ENCODE data around the gene LHFPL5. TPM values are rescaled to one million over a fixed set of nuclear protein-coding genes. Genes with fewer than 3 reads are reported as not detected.

Gene LHFPL5
- total and polyA plus RNA-seq, 2 of the 13 experiments (the other 11 are each of a cell fraction or from before 2014, with no cell fraction given) = 0.03 TPM; not detected in 1

DNA sequence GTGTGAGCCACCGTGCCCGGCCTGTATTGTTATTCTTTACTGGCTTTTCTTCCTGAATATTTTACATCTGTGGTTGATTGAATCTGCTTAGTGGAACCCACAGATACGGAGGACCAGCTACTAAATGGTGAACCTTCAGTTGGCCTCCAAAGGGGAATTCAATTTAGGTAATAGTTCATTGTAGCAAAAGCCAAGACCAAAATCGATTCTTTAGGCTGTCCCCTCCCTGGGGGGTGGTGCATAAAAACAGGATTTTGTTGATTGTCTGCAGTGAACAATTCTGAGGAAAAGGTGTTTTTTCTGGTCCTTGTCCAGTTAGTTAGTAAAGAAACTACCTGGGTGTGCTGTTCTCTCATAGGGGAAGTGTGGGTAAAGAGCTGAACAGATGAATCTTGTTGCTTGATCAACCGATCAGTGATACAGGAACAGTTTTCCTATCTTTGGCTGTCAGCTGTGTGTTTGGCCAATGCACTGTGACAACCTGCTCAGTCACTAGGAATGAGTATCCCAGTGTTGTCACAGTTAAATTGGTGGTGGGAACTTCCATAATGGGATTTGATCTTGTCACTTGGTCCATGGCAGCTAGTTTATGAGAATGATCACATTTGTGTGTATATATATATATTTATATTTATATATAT lies 19.5 kb downstream of the LHFPL5 start:
- in situ Hi-C loops (cut with HindIII; ENCODE audit: extremely low pct_ligation_motif_present, low pct_unique_long_range_greater_than_20kb) (no loop called here), intact Hi-C loops (cut with micrococcal nuclease; ENCODE audit: unreplicated experiment) (no loop called here)
- TF ChIP-seq ZNF331 (CRISPR knock-in tag; IDR thresholded peaks at IDR 0.05) (no peak), KDM6A (CRISPR knock-in tag; IDR thresholded peaks at IDR 0.05; ENCODE audit: low read depth) (no peak), RXRB (CRISPR knock-in tag; IDR thresholded peaks at IDR 0.05; ENCODE audit: borderline replicate concordance) (no peak), ZNF564 (CRISPR knock-in tag; IDR thresholded peaks at IDR 0.05) (no peak), ZFAT (CRISPR knock-in tag; conservative IDR thresholded peaks at IDR 0.05) (no peak), ZSCAN12 (CRISPR knock-in tag; IDR thresholded peaks at IDR 0.05) (no peak), REL (CRISPR knock-in tag; conservative IDR thresholded peaks at IDR 0.05) (no peak), PHF5A (CRISPR knock-in tag; IDR thresholded peaks at IDR 0.05; ENCODE audit: low read depth, unreplicated experiment) (no peak), ZNF136 (CRISPR knock-in tag; IDR thresholded peaks at IDR 0.05; ENCODE audit: low read depth) (no peak), NR3C1 (CRISPR knock-in tag; IDR thresholded peaks at IDR 0.05) (no peak)
- Histone ChIP-seq H3K4me2 (ENCODE audit: low read depth, low read length) (no peak overlapping the region), H3K4me1 (ENCODE audit: insufficient read depth, low read length) (peaks cover 11% of the 10 kb centered on the region; the same call in 1 of the 2 replicates), H3K9me3 (ENCODE audit: low read length) (no peaks in the 10 kb centered on the region), H3K79me2 (ENCODE audit: insufficient read depth, low read length) (no peaks in the 10 kb centered on the region), H3K36me3 (replicated peaks in 1 of 2; ENCODE audit: control insufficient read depth in 1 of 2, insufficient read depth in 2 of 2, low read length in 2 of 2) (no peaks in the 10 kb centered on the region), H3K27ac (ENCODE audit: extremely low read length, insufficient read depth, low read length) (no peak overlapping the region), H3K4me3 (replicated peaks in 1 of 3; ENCODE audit: insufficient read depth in 1 of 3, low read depth in 2 of 3, low read length in 3 of 3) (no peak overlapping the region), H3K27me3 (ENCODE audit: control insufficient read depth in 1 of 2, insufficient read depth in 2 of 2, low read length in 2 of 2) (no peaks in the 10 kb centered on the region), H3K9ac (ENCODE audit: insufficient read depth, low read depth, low read length) (no peak overlapping the region), H4K20me1 (ENCODE audit: insufficient read depth, low read length) (no peaks in the 10 kb centered on the region), H2AFZ (ENCODE audit: low read length) (peak overlapping the region; percentile 42)
- CTCF ChIA-PET (ENCODE audit: low intra/inter-chr PET ratio, low total read pairs) = no interaction called here
- BruUV-seq (replicated peaks) = no TSS peak
- DNase-seq (ENCODE audit: low spot score) = no peak
- FAIRE-seq = no peak
- 44% methylated on average over 5 of the region's 5 CpGs for WGBS (ENCODE audit: low lambda C conversion rate)
- ATAC-seq = no peak
- POLR2A ChIA-PET = no interaction called here

GRCh38 chr6:35829306-35829705 lies 24.2 kb downstream of the LHFPL5 start:
- in situ Hi-C loops (cut with HindIII; ENCODE audit: extremely low pct_ligation_motif_present, low pct_unique_long_range_greater_than_20kb) (no loop called here), intact Hi-C loops (cut with micrococcal nuclease; ENCODE audit: unreplicated experiment) (no loop called here)
- BruUV-seq (replicated peaks) = no TSS peak
- H3K27me3 ChIP-seq (ENCODE audit: control insufficient read depth in 1 of 2, insufficient read depth in 2 of 2, low read length in 2 of 2) = no peaks in the 10 kb centered on the region
- H2AFZ ChIP-seq (ENCODE audit: low read length) = no peak overlapping the region
- H3K27ac ChIP-seq (ENCODE audit: extremely low read length, insufficient read depth, low read length) = no peak overlapping the region
- H3K4me1 ChIP-seq (ENCODE audit: insufficient read depth, low read length) = peaks cover 16% of the 10 kb centered on the region
- FAIRE-seq (no peak), ATAC-seq (no peak), DNase-seq (ENCODE audit: low spot score) (no peak)
- H3K4me3 ChIP-seq (replicated peaks in 1 of 3; ENCODE audit: insufficient read depth in 1 of 3, low read depth in 2 of 3, low read length in 3 of 3) = no peak overlapping the region
- WGBS (ENCODE audit: low lambda C conversion rate) = 77% methylated on average over 5 of the region's 5 CpGs
- H3K36me3 ChIP-seq (replicated peaks in 1 of 2; ENCODE audit: control insufficient read depth in 1 of 2, insufficient read depth in 2 of 2, low read length in 2 of 2) = peaks cover 0 to 11% of the 10 kb centered on the region in 2 experiments; a peak in 1 of 5 replicates
- no peaks in the 10 kb centered on the region for H3K9me3 ChIP-seq (ENCODE audit: low read length)
- H3K9ac ChIP-seq (ENCODE audit: insufficient read depth, low read depth, low read length) = no peak overlapping the region
- H3K79me2 ChIP-seq (ENCODE audit: insufficient read depth, low read length) = no peaks in the 10 kb centered on the region
- no peak overlapping the region for H3K4me2 ChIP-seq (ENCODE audit: low read depth, low read length)
- POLR2A ChIA-PET = no interaction called here
- CTCF ChIA-PET (ENCODE audit: low intra/inter-chr PET ratio, low total read pairs) = no interaction called here
- no peaks in the 10 kb centered on the region for H4K20me1 ChIP-seq (ENCODE audit: insufficient read depth, low read length)
- TF ChIP-seq ZNF460 (CRISPR knock-in tag; IDR thresholded peaks at IDR 0.05; ENCODE audit: borderline replicate concordance) (no peak), RFX3 (CRISPR knock-in tag; IDR thresholded peaks at IDR 0.05) (no peak), ZNF101 (CRISPR knock-in tag; IDR thresholded peaks at IDR 0.05; ENCODE audit: borderline replicate concordance, low read depth) (no peak), AFF4 (CRISPR knock-in tag; IDR thresholded peaks at IDR 0.05) (no peak), MIER3 (CRISPR knock-in tag; IDR thresholded peaks at IDR 0.05; ENCODE audit: borderline replicate concordance) (no peak), FOXK1 (CRISPR knock-in tag; IDR thresholded peaks at IDR 0.05; ENCODE audit: borderline replicate concordance, low read depth) (no peak)
